ENCODE results near the gene ATP13A1.
"Not testable (repeated sequence)": the region's sequence is repeated elsewhere in the genome, so short reads cannot be mapped to it uniquely, and the experiment has no call there.

DNA sequence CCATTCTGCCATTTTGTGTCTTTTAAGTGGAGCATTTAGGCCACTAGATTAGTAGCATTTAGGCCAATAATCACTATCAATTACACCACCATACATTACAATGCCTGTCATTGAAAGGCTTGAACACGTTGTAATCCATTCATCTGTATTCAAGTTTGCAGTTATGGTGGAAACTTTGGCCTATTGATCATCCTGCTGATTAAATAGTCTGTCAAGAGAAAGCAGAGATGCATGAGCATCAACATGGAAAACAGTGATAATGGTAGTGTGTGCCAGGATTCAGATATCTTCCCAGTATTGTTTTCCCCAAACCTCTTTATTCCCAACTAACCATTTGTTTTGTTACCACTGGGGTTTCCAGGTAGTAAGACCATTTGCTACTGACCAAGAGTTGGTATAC lies 37.0 kb upstream of the ATP13A1 start:
- TF ChIP-seq, protein P1, sequence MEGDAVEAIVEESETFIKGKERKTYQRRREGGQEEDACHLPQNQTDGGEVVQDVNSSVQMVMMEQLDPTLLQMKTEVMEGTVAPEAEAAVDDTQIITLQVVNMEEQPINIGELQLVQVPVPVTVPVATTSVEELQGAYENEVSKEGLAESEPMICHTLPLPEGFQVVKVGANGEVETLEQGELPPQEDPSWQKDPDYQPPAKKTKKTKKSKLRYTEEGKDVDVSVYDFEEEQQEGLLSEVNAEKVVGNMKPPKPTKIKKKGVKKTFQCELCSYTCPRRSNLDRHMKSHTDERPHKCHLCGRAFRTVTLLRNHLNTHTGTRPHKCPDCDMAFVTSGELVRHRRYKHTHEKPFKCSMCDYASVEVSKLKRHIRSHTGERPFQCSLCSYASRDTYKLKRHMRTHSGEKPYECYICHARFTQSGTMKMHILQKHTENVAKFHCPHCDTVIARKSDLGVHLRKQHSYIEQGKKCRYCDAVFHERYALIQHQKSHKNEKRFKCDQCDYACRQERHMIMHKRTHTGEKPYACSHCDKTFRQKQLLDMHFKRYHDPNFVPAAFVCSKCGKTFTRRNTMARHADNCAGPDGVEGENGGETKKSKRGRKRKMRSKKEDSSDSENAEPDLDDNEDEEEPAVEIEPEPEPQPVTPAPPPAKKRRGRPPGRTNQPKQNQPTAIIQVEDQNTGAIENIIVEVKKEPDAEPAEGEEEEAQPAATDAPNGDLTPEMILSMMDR (IDR thresholded peaks at IDR 0.05): not testable (repeated sequence)
- TF ChIP-seq EP300 (IDR thresholded peaks at IDR 0.05): not testable (repeated sequence)
